ENCODE results near the gene DENND1B. TPM values are rescaled to one million over a fixed set of nuclear protein-coding genes. Genes with fewer than 3 reads are reported as not detected.

DENND1B gene
- total RNA-seq, 2 experiments from 2014 or later, result 25.5 to 25.9 TPM

- DNase-seq (no peak), ATAC-seq (ENCODE audit: low read depth) (no peak)
- H3K9me3 Mint-ChIP-seq, result peaks cover 1% of the 10 kb centered on the region
- no peak overlapping the region for H3K4me3 Mint-ChIP-seq
- no peak overlapping the region for H3K27ac Mint-ChIP-seq
- peaks cover 16% of the 10 kb centered on the region for H3K36me3 Mint-ChIP-seq
- POLR2A ChIA-PET, result no interaction called here
- peaks cover 3% of the 10 kb centered on the region for H3K4me1 Mint-ChIP-seq
- H3K27me3 Mint-ChIP-seq, result no peaks in the 10 kb centered on the region
These were observed 116.1 kb downstream of the DENND1B start for GRCh38 chr1:197659171-197659570.

- peaks cover 3% of the 10 kb centered on the region for H3K9me3 Mint-ChIP-seq
- POLR2A ChIA-PET, result no interaction called here
- no peaks in the 10 kb centered on the region for H3K27me3 Mint-ChIP-seq
- no peak overlapping the region for H3K4me3 Mint-ChIP-seq
- peaks cover 5% of the 10 kb centered on the region for H3K4me1 Mint-ChIP-seq
- peaks cover 23% of the 10 kb centered on the region for H3K36me3 Mint-ChIP-seq
- no peak for DNase-seq
- no peak for ATAC-seq (ENCODE audit: low read depth)
- no peak overlapping the region for H3K27ac Mint-ChIP-seq
These were observed 126.1 kb downstream of the DENND1B start for GRCh38 chr1:197649188-197649587.

GRCh38 chr1:197638316-197638715 lies 137.0 kb downstream of the DENND1B start:
- H3K27me3 Mint-ChIP-seq, result no peaks in the 10 kb centered on the region
- H3K27ac Mint-ChIP-seq, result no peak overlapping the region
- POLR2A ChIA-PET, result no interaction called here
- ATAC-seq (ENCODE audit: low read depth) (no peak), DNase-seq (no peak)
- no peak overlapping the region for H3K4me3 Mint-ChIP-seq
- H3K36me3 Mint-ChIP-seq, result peaks cover 33% of the 10 kb centered on the region
- no peaks in the 10 kb centered on the region for H3K4me1 Mint-ChIP-seq
- H3K9me3 Mint-ChIP-seq, result peaks cover 1% of the 10 kb centered on the region

GRCh38 chr1:197637406-197637805 lies 137.9 kb downstream of the DENND1B start:
- ATAC-seq (ENCODE audit: low read depth), result no peak
- Mint-ChIP-seq H3K4me3 (no peak overlapping the region), H3K27me3 (no peaks in the 10 kb centered on the region), H3K4me1 (no peaks in the 10 kb centered on the region), H3K27ac (no peak overlapping the region), H3K9me3 (peaks cover 1% of the 10 kb centered on the region), H3K36me3 (peaks cover 38% of the 10 kb centered on the region)
- DNase-seq, result no peak
- POLR2A ChIA-PET, result no interaction called here

GRCh38 chr1:197633447-197634078 lies 141.7 kb downstream of the DENND1B start:
- no peak for ATAC-seq (ENCODE audit: low read depth)
- Mint-ChIP-seq H3K36me3 (peaks cover 44% of the 10 kb centered on the region), H3K27ac (no peak overlapping the region), H3K27me3 (no peaks in the 10 kb centered on the region), H3K4me1 (no peaks in the 10 kb centered on the region), H3K9me3 (peaks cover 4% of the 10 kb centered on the region), H3K4me3 (no peak overlapping the region)
- POLR2A ChIA-PET, result no interaction called here
- no peak for DNase-seq

GRCh38 chr1:197632651-197633050 lies 142.6 kb downstream of the DENND1B start:
- POLR2A ChIA-PET, result no interaction called here
- peaks cover 47% of the 10 kb centered on the region for H3K36me3 Mint-ChIP-seq

GRCh38 chr1:197632005-197632404 lies 143.3 kb downstream of the DENND1B start:
- ATAC-seq (ENCODE audit: low read depth), result no peak
- Mint-ChIP-seq H3K36me3 (peaks cover 47% of the 10 kb centered on the region), H3K9me3 (peaks cover 4% of the 10 kb centered on the region), H3K4me1 (no peaks in the 10 kb centered on the region), H3K4me3 (no peak overlapping the region), H3K27ac (no peak overlapping the region), H3K27me3 (no peaks in the 10 kb centered on the region)
- no peak for DNase-seq
- POLR2A ChIA-PET, result no interaction called here

More at GRCh38 chr1:197632651-197633050, 142.6 kb downstream of the DENND1B start:
- Mint-ChIP-seq H3K4me1 (no peaks in the 10 kb centered on the region), H3K4me3 (no peak overlapping the region), H3K9me3 (peaks cover 4% of the 10 kb centered on the region), H3K27me3 (no peaks in the 10 kb centered on the region), H3K27ac (no peak overlapping the region)
- ATAC-seq (ENCODE audit: low read depth) (no peak), DNase-seq (no peak)

- Mint-ChIP-seq H3K4me3 (no peak overlapping the region), H3K9me3 (peaks cover 6% of the 10 kb centered on the region), H3K36me3 (peaks cover 13% of the 10 kb centered on the region), H3K27ac (no peak overlapping the region), H3K4me1 (peaks cover 4% of the 10 kb centered on the region), H3K27me3 (no peaks in the 10 kb centered on the region)
- ATAC-seq (ENCODE audit: low read depth), result no peak
- POLR2A ChIA-PET, result no interaction called here
- no peak for DNase-seq
These were observed 152.9 kb downstream of the DENND1B start for GRCh38 chr1:197622371-197622770.

GRCh38 chr1:197621761-197622160 lies 153.5 kb downstream of the DENND1B start:
- peaks cover 4% of the 10 kb centered on the region for H3K4me1 Mint-ChIP-seq
- POLR2A ChIA-PET, result no interaction called here
- H3K9me3 Mint-ChIP-seq, result peaks cover 6% of the 10 kb centered on the region
- ATAC-seq (ENCODE audit: low read depth), result no peak
- no peak for DNase-seq
- H3K4me3 Mint-ChIP-seq, result no peak overlapping the region
- no peak overlapping the region for H3K27ac Mint-ChIP-seq
- H3K27me3 Mint-ChIP-seq, result no peaks in the 10 kb centered on the region
- peaks cover 13% of the 10 kb centered on the region for H3K36me3 Mint-ChIP-seq

- H3K27ac Mint-ChIP-seq, result no peak overlapping the region
- no peaks in the 10 kb centered on the region for H3K27me3 Mint-ChIP-seq
- H3K4me3 Mint-ChIP-seq, result no peak overlapping the region
- H3K36me3 Mint-ChIP-seq, result peaks cover 6% of the 10 kb centered on the region
- no peaks in the 10 kb centered on the region for H3K9me3 Mint-ChIP-seq
- ATAC-seq (ENCODE audit: low read depth) (no peak), DNase-seq (no peak)
- H3K4me1 Mint-ChIP-seq, result peaks cover 2% of the 10 kb centered on the region
- POLR2A ChIA-PET, result no interaction called here
These were observed 154.5 kb downstream of the DENND1B start for GRCh38 chr1:197620714-197621163.

GRCh38 chr1:197619008-197619640 lies 156.2 kb downstream of the DENND1B start:
- no peak overlapping the region for H3K4me3 Mint-ChIP-seq
- DNase-seq (no peak), ATAC-seq (ENCODE audit: low read depth) (no peak)
- no peaks in the 10 kb centered on the region for H3K27me3 Mint-ChIP-seq
- no peak overlapping the region for H3K27ac Mint-ChIP-seq
- no peaks in the 10 kb centered on the region for H3K9me3 Mint-ChIP-seq
- H3K4me1 Mint-ChIP-seq, result peaks cover 6% of the 10 kb centered on the region
- peaks cover 5% of the 10 kb centered on the region for H3K36me3 Mint-ChIP-seq
- POLR2A ChIA-PET, result no interaction called here

GRCh38 chr1:197618061-197618460 lies 157.2 kb downstream of the DENND1B start:
- H3K27ac Mint-ChIP-seq, result no peak overlapping the region
- peaks cover 3% of the 10 kb centered on the region for H3K36me3 Mint-ChIP-seq
- ATAC-seq (ENCODE audit: low read depth) (no peak), DNase-seq (no peak)
- H3K4me3 Mint-ChIP-seq, result no peak overlapping the region
- no peaks in the 10 kb centered on the region for H3K27me3 Mint-ChIP-seq
- POLR2A ChIA-PET, result no interaction called here
- peaks cover 6% of the 10 kb centered on the region for H3K4me1 Mint-ChIP-seq
- no peaks in the 10 kb centered on the region for H3K9me3 Mint-ChIP-seq

GRCh38 chr1:197615693-197616011 lies 159.6 kb downstream of the DENND1B start:
- Mint-ChIP-seq H3K27me3 (no peaks in the 10 kb centered on the region), H3K9me3 (no peaks in the 10 kb centered on the region), H3K4me3 (no peak overlapping the region), H3K36me3 (peaks cover 1% of the 10 kb centered on the region), H3K4me1 (peaks cover 4% of the 10 kb centered on the region), H3K27ac (no peak overlapping the region)
- DNase-seq (no peak), ATAC-seq (ENCODE audit: low read depth) (no peak)
- POLR2A ChIA-PET, result no interaction called here

- no peaks in the 10 kb centered on the region for H3K9me3 Mint-ChIP-seq
- peaks cover 1% of the 10 kb centered on the region for H3K36me3 Mint-ChIP-seq
- H3K27me3 Mint-ChIP-seq, result no peaks in the 10 kb centered on the region
- ATAC-seq (ENCODE audit: low read depth) (no peak), DNase-seq (no peak)
- no peak overlapping the region for H3K4me3 Mint-ChIP-seq
- no peak overlapping the region for H3K27ac Mint-ChIP-seq
- POLR2A ChIA-PET, result no interaction called here
- peaks cover 4% of the 10 kb centered on the region for H3K4me1 Mint-ChIP-seq
These were observed 160.2 kb downstream of the DENND1B start for GRCh38 chr1:197614916-197615692.
